Mesothelial cell of epicardium (in vitro differentiated cells): Measurements from ENCODE around the gene DIS3L2. TPM values are rescaled to one million over a fixed set of nuclear protein-coding genes. Genes with fewer than 3 reads are reported as not detected.

Source experiments
- DNase-seq, 2 experiments: peaks; one replicate each; pipeline ENCODE4 v3.0.0; 2021; ENCODE audit warnings: low spot score in 2 of 2; ENCODE audit not compliant: unreplicated experiment in 2 of 2
- H3K27ac Mint-ChIP-seq: 2 replicates; pipeline ENCODE4 v1.8.0; 2021; ENCODE audit warnings: mixed read lengths
- H3K27me3 Mint-ChIP-seq: 2 replicates; pipeline ENCODE4 v1.8.0; 2021; ENCODE audit warnings: low read depth, mixed read lengths
- H3K36me3 Mint-ChIP-seq: 2 replicates; pipeline ENCODE4 v1.8.0; 2021; ENCODE audit warnings: mixed read lengths
- H3K4me1 Mint-ChIP-seq: 2 replicates; pipeline ENCODE4 v1.8.0; 2021; ENCODE audit warnings: mixed read lengths
- H3K4me3 Mint-ChIP-seq: 2 replicates; pipeline ENCODE4 v1.8.0; 2021; ENCODE audit warnings: mild to moderate bottlenecking, moderate library complexity, mixed read lengths
- H3K9me3 Mint-ChIP-seq: 2 replicates; pipeline ENCODE4 v1.8.0; 2021; ENCODE audit warnings: mixed read lengths
- total RNA-seq: library from RNA; stranded (reverse); gene quantifications from 3 replicates; pipeline ENCODE4 v1.2.1, GENCODE V29; 2021
- TF ChIP-seq, protein P1 (sequence below): fragments of 200-600 bp; sonication (generic); IDR thresholded peaks from one replicate; pipeline ENCODE4 v1.5.0; 2021; ENCODE audit warnings: antibody characterized with exemption; ENCODE audit not compliant: unreplicated experiment

The DIS3L2 gene
- total RNA-seq, 1 donor from 2014 or later: 74.4 TPM

DNA sequence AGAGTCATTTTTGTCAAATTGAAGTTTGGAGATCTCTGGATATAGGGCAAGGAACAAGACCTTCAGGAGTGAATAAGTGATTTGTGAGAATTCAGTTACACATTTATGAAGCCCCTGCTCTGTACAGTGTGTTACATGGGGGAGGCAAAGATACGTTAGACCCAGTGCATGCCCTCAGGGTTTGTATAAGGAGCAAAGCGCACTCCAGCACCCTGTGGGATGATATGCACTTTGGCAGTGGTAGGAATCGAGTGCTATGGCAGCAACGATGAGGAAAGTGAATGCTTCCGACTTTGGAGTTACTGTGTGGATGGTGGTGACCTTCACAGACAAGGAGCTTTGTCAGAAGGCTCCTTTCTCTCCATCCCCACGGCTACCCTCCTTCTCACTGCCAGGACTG, 342.7 kb downstream of the DIS3L2 start:
- no peak for DNase-seq
- TF ChIP-seq, protein P1, sequence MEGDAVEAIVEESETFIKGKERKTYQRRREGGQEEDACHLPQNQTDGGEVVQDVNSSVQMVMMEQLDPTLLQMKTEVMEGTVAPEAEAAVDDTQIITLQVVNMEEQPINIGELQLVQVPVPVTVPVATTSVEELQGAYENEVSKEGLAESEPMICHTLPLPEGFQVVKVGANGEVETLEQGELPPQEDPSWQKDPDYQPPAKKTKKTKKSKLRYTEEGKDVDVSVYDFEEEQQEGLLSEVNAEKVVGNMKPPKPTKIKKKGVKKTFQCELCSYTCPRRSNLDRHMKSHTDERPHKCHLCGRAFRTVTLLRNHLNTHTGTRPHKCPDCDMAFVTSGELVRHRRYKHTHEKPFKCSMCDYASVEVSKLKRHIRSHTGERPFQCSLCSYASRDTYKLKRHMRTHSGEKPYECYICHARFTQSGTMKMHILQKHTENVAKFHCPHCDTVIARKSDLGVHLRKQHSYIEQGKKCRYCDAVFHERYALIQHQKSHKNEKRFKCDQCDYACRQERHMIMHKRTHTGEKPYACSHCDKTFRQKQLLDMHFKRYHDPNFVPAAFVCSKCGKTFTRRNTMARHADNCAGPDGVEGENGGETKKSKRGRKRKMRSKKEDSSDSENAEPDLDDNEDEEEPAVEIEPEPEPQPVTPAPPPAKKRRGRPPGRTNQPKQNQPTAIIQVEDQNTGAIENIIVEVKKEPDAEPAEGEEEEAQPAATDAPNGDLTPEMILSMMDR: no peak
- Mint-ChIP-seq H3K4me1 (no peaks in the 10 kb centered on the region), H3K36me3 (peaks cover 38% of the 10 kb centered on the region), H3K27ac (no peak overlapping the region), H3K9me3 (peaks cover 18% of the 10 kb centered on the region), H3K27me3 (no peaks in the 10 kb centered on the region), H3K4me3 (no peak overlapping the region)

DNA sequence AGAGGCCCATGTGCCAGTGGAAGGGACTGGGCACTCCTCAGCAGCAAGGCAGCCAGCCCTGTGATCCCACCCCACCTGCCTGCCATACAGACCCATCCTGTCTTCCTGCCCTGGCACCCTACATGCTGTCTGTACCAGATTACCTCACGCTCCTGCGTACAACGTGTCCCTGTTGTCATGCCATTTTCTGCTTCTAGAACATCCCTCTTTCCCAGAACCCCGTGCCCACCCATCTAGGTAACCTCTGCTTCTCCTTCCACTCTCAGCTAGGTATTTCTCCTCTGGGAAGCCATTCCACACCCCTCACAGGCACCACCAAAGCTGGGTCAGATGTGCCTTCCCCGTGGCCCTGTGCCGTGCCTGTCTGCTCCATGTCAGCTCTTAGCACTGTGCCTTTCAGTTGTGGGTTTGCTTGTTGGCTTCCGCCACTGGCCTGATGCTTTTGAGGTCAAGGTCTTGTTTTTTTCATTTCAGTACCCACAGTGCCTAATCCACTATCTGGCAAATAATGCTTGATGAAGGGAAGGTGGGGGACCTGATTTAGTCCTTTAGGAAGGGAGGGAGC, 345.3 kb downstream of the DIS3L2 start:
- H3K4me3 Mint-ChIP-seq: no peak overlapping the region
- peaks cover 32% of the 10 kb centered on the region for H3K36me3 Mint-ChIP-seq
- no peak overlapping the region for H3K27ac Mint-ChIP-seq
- TF ChIP-seq, protein P1: no peak
- peaks cover 21% of the 10 kb centered on the region for H3K9me3 Mint-ChIP-seq
- DNase-seq: no peak
- H3K27me3 Mint-ChIP-seq: no peaks in the 10 kb centered on the region
- no peaks in the 10 kb centered on the region for H3K4me1 Mint-ChIP-seq

DNA sequence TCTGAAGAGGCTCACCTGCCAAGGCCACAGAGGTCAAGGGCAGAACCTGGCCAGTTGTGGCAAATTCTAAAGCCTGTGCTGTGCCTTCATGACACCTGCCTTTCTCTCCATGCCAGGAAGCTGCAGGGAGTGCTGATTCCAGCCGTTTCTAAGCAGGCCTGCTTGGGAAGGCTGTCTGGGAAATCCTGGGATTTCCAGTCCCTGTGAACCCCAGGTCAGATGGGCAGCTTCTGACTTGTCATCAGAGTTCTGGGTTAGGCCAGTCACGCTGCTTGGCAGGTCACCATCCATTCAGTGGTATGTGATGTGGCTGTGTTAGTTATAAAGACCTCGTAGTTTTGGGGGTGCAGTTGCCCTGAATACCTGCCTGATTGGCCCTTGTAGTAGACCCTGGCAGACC, 346.3 kb downstream of the DIS3L2 start:
- no peaks in the 10 kb centered on the region for H3K27me3 Mint-ChIP-seq
- H3K36me3 Mint-ChIP-seq: peaks cover 38% of the 10 kb centered on the region
- no peak overlapping the region for H3K27ac Mint-ChIP-seq
- peaks cover 31% of the 10 kb centered on the region for H3K9me3 Mint-ChIP-seq
- DNase-seq: no peak
- no peaks in the 10 kb centered on the region for H3K4me1 Mint-ChIP-seq
- TF ChIP-seq, protein P1: no peak
- no peak overlapping the region for H3K4me3 Mint-ChIP-seq

DNA sequence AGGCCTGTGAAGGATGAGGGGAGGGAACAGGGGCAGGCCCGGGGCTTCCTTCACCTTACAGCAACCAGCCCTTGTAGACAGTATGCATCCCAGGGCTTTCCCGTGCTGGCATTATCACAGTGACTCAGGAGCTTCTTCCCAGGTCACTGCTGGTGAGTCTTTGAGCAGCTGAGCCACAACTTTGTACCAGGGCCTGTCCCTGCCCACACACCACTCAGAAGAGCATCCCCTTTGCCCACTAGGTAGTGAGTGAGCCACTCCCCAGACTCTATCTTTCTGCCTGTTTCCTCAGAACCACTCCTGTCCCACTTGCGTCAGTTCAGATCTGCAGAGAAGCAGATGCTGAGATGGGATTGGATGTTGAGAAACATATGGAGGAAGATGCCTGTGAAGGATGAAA, 347.5 kb downstream of the DIS3L2 start:
- H3K4me1 Mint-ChIP-seq: no peaks in the 10 kb centered on the region
- TF ChIP-seq, protein P1: no peak
- no peaks in the 10 kb centered on the region for H3K27me3 Mint-ChIP-seq
- H3K27ac Mint-ChIP-seq: no peak overlapping the region
- no peak for DNase-seq
- no peak overlapping the region for H3K4me3 Mint-ChIP-seq
- peaks cover 38% of the 10 kb centered on the region for H3K36me3 Mint-ChIP-seq
- H3K9me3 Mint-ChIP-seq: peaks cover 36% of the 10 kb centered on the region

DNA sequence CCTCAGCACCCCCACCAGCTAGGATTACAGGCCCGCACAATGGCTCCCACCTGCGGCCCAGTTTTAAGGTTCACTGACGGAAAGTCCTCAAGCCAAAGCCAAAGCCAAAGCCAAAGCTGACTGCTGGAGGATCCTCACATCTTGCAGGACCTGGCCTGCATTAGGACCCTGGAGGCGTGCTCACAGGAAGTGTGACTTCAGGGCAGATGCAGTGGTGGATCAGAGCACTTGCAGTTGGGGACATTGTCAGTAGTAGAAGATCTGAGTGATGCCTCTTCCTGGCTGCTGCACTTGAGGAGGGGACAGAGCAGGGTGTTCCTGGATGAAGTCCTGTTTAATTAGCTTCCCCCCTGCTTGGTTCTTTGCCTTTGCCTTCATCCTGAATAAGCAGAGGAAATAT, 348.1 kb downstream of the DIS3L2 start:
- Mint-ChIP-seq H3K4me3 (no peak overlapping the region), H3K36me3 (peaks cover 34% of the 10 kb centered on the region), H3K4me1 (no peaks in the 10 kb centered on the region), H3K27me3 (no peaks in the 10 kb centered on the region), H3K9me3 (peaks cover 30% of the 10 kb centered on the region), H3K27ac (no peak overlapping the region)
- TF ChIP-seq, protein P1: no peak
- no peak for DNase-seq

DNA sequence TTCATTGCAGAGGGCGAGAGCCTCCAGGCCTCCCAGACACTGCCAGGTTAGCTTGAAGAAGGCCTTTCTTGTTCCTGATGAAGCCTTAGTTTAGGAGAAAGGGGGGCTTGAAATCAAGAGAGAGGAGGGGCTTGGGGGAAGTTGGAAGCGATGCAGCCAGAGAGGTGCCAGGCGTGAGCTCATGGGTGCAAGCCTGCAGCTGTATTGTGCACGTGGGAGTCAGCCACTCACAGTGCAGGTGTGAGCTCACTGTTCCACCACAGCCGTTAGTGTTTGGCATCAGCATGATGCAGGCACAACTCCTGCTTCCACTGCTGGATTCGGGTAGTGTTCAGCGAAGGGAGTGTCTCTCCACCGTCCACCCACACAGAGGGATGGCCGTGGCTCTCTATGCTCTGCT, 348.6 kb downstream of the DIS3L2 start:
- Mint-ChIP-seq H3K27ac (no peak overlapping the region), H3K4me1 (no peaks in the 10 kb centered on the region), H3K27me3 (no peaks in the 10 kb centered on the region), H3K36me3 (peaks cover 35% of the 10 kb centered on the region), H3K4me3 (no peak overlapping the region), H3K9me3 (peaks cover 26% of the 10 kb centered on the region)
- TF ChIP-seq, protein P1: no peak
- DNase-seq: no peak
